ENCODE results near the gene TMEM182. TPM values are rescaled to one million over a fixed set of nuclear protein-coding genes. Genes with fewer than 3 reads are reported as not detected.

The TMEM182 gene
- polyA plus RNA-seq, 1 donor (not counting 4 experiments of a cell fraction or from before 2014, with no cell fraction given) = 3.5 TPM

DNA sequence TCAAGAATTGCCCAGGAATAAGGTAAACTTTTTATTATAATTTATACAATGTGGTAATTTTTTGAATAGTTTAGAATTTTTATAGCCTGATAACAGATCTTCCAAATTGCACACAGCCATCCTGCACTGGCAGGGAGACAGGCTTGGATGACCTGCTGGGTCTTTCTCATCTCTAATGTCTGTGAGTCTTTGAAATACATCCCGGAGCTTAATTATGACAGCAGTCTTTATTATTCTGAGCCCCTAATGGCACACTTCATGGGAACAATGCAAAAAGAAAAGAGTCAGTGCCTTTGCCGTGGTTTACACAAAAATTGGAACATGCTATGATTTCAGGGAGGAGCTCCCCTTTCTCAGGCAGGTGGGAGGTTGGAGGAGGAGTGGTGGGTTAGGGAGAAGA lies 71.0 kb downstream of the TMEM182 start:
- H3K9ac ChIP-seq (ENCODE audit: control insufficient read depth, extremely low read depth, insufficient read depth, low read length) = no peak overlapping the region

DNA sequence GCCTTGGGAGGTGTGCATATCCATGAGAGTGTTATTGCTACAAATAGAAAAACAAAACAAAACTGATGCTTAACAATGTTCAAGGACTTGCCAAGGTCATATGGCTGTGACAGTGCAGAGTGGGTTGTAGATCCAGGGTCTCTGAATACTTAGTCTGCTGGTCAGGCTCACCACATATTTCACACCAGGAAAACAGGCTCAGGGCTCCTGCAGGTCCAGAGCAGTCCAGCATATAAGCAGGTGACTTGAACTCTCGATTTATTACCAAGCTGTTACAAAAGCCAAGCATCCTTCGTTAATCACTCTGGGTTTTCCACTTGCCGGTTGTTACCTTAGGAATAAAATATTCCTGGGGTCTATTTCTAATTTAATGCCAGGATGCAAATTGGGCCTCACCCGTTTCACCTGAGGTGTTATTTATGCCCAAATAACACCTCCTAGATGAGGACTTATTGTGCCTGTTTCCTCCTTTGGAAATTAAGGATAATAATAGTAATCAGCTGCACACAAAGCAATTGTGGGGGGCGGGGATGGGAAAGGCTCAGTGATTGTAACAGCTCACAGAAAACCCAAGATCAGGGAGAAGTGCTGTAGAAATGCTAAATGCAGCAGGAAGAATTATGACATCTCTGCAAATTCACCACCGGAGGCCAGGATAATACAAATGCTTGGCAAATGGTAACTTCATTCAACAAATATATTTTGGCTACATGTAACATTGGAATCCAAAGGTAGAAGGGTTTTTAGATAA lies 72.9 kb downstream of the TMEM182 start:
- H3K4me1 ChIP-seq (ENCODE audit: control insufficient read depth, extremely low read depth, insufficient read depth, low read length) = no peaks in the 10 kb centered on the region
- no peaks in the 10 kb centered on the region for H3K79me2 ChIP-seq (ENCODE audit: control insufficient read depth, insufficient read depth, low read length)
- FAIRE-seq (no peak), DNase-seq (ENCODE audit: low read depth, low spot score) (no peak)
- H3K27ac ChIP-seq (ENCODE audit: control insufficient read depth, insufficient read depth, low read length) = no peak overlapping the region
- no peaks in the 10 kb centered on the region for H4K20me1 ChIP-seq (ENCODE audit: control insufficient read depth, extremely low read depth, insufficient read depth, low read length)
- no peak for TF ChIP-seq EZH2 (IDR thresholded peaks at IDR 0.05; ENCODE audit: low read length)
- TF ChIP-seq, protein P1, sequence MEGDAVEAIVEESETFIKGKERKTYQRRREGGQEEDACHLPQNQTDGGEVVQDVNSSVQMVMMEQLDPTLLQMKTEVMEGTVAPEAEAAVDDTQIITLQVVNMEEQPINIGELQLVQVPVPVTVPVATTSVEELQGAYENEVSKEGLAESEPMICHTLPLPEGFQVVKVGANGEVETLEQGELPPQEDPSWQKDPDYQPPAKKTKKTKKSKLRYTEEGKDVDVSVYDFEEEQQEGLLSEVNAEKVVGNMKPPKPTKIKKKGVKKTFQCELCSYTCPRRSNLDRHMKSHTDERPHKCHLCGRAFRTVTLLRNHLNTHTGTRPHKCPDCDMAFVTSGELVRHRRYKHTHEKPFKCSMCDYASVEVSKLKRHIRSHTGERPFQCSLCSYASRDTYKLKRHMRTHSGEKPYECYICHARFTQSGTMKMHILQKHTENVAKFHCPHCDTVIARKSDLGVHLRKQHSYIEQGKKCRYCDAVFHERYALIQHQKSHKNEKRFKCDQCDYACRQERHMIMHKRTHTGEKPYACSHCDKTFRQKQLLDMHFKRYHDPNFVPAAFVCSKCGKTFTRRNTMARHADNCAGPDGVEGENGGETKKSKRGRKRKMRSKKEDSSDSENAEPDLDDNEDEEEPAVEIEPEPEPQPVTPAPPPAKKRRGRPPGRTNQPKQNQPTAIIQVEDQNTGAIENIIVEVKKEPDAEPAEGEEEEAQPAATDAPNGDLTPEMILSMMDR (optimal IDR thresholded peaks at IDR 0.05 in 1 of 3, IDR thresholded peaks at IDR 0.05 in 1 of 3, conservative IDR thresholded peaks at IDR 0.05 in 1 of 3; ENCODE audit: extremely low read depth in 1 of 3, insufficient read depth in 2 of 3, low read length in 3 of 3) = no peak
- H3K4me3 ChIP-seq (ENCODE audit: control insufficient read depth in 2 of 3, extremely low read depth in 1 of 3, insufficient read depth in 2 of 3, low read depth in 1 of 3, low read length in 3 of 3) = no peak overlapping the region
- H3K9ac ChIP-seq (ENCODE audit: control insufficient read depth, extremely low read depth, insufficient read depth, low read length) = no peak overlapping the region
- no peak overlapping the region for H3K4me2 ChIP-seq (ENCODE audit: control insufficient read depth, extremely low read depth, insufficient read depth, low read depth, low read length)
- no peaks in the 10 kb centered on the region for H3K9me3 ChIP-seq (ENCODE audit: control insufficient read depth, low read depth, low read length)
- no peaks in the 10 kb centered on the region for H3K36me3 ChIP-seq (ENCODE audit: control insufficient read depth in 2 of 2, extremely low read depth in 1 of 2, insufficient read depth in 2 of 2, low read length in 2 of 2)
- H3K27me3 ChIP-seq (ENCODE audit: control insufficient read depth, extremely low read depth, insufficient read depth, low read length) = no peaks in the 10 kb centered on the region
- dilution Hi-C loops (cut with MboI; ENCODE audit: extremely low pct_ligation_motif_present, low sequenced_read_pairs) = no loop called here
- H2AFZ ChIP-seq (ENCODE audit: control insufficient read depth, low read length) = no peak overlapping the region
- no peaks in the 10 kb centered on the region for H3K9me1 ChIP-seq (ENCODE audit: control insufficient read depth, extremely low read depth, insufficient read depth, low read length)

More for the DNA sequence above, 71.0 kb downstream of the TMEM182 start:
- H3K4me3 ChIP-seq (ENCODE audit: control insufficient read depth in 2 of 3, extremely low read depth in 1 of 3, insufficient read depth in 2 of 3, low read depth in 1 of 3, low read length in 3 of 3) = no peak overlapping the region
- TF ChIP-seq, protein P1 (optimal IDR thresholded peaks at IDR 0.05 in 1 of 3, IDR thresholded peaks at IDR 0.05 in 1 of 3, conservative IDR thresholded peaks at IDR 0.05 in 1 of 3; ENCODE audit: extremely low read depth in 1 of 3, insufficient read depth in 2 of 3, low read length in 3 of 3) = no peak
- TF ChIP-seq EZH2 (IDR thresholded peaks at IDR 0.05; ENCODE audit: low read length) = no peak
- DNase-seq (ENCODE audit: low read depth, low spot score) (no peak), FAIRE-seq (no peak)
- no peaks in the 10 kb centered on the region for H4K20me1 ChIP-seq (ENCODE audit: control insufficient read depth, extremely low read depth, insufficient read depth, low read length)
- no peak overlapping the region for H2AFZ ChIP-seq (ENCODE audit: control insufficient read depth, low read length)
- no peaks in the 10 kb centered on the region for H3K4me1 ChIP-seq (ENCODE audit: control insufficient read depth, extremely low read depth, insufficient read depth, low read length)
- no peak overlapping the region for H3K4me2 ChIP-seq (ENCODE audit: control insufficient read depth, extremely low read depth, insufficient read depth, low read depth, low read length)
- H3K27me3 ChIP-seq (ENCODE audit: control insufficient read depth, extremely low read depth, insufficient read depth, low read length) = no peaks in the 10 kb centered on the region
- no peaks in the 10 kb centered on the region for H3K79me2 ChIP-seq (ENCODE audit: control insufficient read depth, insufficient read depth, low read length)
- no peaks in the 10 kb centered on the region for H3K36me3 ChIP-seq (ENCODE audit: control insufficient read depth in 2 of 2, extremely low read depth in 1 of 2, insufficient read depth in 2 of 2, low read length in 2 of 2)
- H3K9me1 ChIP-seq (ENCODE audit: control insufficient read depth, extremely low read depth, insufficient read depth, low read length) = no peaks in the 10 kb centered on the region
- H3K9me3 ChIP-seq (ENCODE audit: control insufficient read depth, low read depth, low read length) = no peaks in the 10 kb centered on the region
- no peak overlapping the region for H3K27ac ChIP-seq (ENCODE audit: control insufficient read depth, insufficient read depth, low read length)
- dilution Hi-C loops (cut with MboI; ENCODE audit: extremely low pct_ligation_motif_present, low sequenced_read_pairs) = no loop called here

All from keratinocyte (primary cell).